ENCODE results near the gene ATP5F1E. TPM values are rescaled to one million over a fixed set of nuclear protein-coding genes. Genes with fewer than 3 reads are reported as not detected.

The ATP5F1E gene
- total RNA-seq, 2 donors from 2014 or later, result 41.3 to 42.0 TPM

DNA sequence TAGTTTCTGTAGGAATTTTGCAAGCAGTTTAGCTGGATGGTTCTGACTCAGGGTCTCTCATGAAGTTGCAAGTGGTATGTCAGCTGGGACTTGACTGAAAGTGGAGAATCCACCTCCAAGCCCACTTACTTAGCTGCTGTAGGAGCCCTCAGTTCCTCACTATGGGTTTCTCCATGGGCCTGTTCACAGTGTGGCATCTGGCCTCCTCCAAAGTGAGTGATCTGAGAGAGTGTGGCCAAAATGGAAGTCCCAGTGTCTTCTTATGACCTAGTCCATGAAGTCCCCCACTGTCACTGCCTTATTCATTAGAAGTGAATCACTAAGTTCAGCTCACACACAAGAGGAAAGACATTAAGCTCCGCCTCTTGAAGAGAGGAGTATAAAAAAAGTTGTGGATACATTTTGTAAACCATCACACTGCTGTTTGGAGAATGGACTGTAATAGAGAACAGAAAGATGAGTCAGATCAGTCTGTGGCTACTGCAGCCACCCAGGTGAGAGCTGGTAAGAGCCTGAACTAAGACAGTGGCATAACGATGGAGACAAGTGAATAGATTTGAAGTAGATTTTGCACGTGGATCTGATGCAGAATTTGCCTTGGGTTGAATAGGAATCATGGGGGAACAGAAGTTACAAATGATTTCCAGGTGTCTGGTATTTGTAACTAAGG is 55.9 kb downstream of the ATP5F1E start:
- TF ChIP-seq, protein P1, sequence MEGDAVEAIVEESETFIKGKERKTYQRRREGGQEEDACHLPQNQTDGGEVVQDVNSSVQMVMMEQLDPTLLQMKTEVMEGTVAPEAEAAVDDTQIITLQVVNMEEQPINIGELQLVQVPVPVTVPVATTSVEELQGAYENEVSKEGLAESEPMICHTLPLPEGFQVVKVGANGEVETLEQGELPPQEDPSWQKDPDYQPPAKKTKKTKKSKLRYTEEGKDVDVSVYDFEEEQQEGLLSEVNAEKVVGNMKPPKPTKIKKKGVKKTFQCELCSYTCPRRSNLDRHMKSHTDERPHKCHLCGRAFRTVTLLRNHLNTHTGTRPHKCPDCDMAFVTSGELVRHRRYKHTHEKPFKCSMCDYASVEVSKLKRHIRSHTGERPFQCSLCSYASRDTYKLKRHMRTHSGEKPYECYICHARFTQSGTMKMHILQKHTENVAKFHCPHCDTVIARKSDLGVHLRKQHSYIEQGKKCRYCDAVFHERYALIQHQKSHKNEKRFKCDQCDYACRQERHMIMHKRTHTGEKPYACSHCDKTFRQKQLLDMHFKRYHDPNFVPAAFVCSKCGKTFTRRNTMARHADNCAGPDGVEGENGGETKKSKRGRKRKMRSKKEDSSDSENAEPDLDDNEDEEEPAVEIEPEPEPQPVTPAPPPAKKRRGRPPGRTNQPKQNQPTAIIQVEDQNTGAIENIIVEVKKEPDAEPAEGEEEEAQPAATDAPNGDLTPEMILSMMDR (IDR thresholded peaks at IDR 0.05), result no peak
- Histone ChIP-seq H3K4me3 (no peak overlapping the region), H3K27me3 (no peaks in the 10 kb centered on the region), H3K27ac (no peak overlapping the region), H3K36me3 (no peaks in the 10 kb centered on the region), H3K9me3 (peaks cover 0 to 17% of the 10 kb centered on the region in 2 donors), H3K4me1 (no peaks in the 10 kb centered on the region)
- DNase-seq (ENCODE audit: low spot score), result peak; percentile 2

Other genes with a start within 250 kb of the ATP5F1E start
- not detected for gene GNAS-AS1, start 181.4 kb downstream of the ATP5F1E start, total RNA-seq
- 1,000 to 10,000 TPM; 1,032 to 1,202 TPM for gene GNAS, start 179.6 kb downstream of the ATP5F1E start, total RNA-seq
- 10 to 100 TPM; 24.5 to 27.5 TPM for gene NELFCD, start 51.1 kb downstream of the ATP5F1E start, total RNA-seq
- 100 to 1,000 TPM; 117 to 152 TPM for gene CTSZ, start 25.1 kb downstream of the ATP5F1E start, total RNA-seq
- gene TUBB1, start 12.9 kb downstream of the ATP5F1E start, total RNA-seq, result under 1 TPM; 0.19 to 0.35 TPM
- gene PRELID3B, start 10.5 kb upstream of the ATP5F1E start, total RNA-seq, result 10 to 100 TPM; 34.6 to 35.2 TPM
- gene ZNF831, start 131.5 kb upstream of the ATP5F1E start, total RNA-seq, result under 1 TPM; 0.19 to 0.47 TPM